MV-4-11 (cell line): ENCODE results near the gene BIN1.
A peak's percentile ranks its signal among the peaks of the same experiment; 100 is the strongest.

ENCODE experiments used
- DNase-seq: peaks from one replicate; lab custom pipeline; 2025; lab: John Stamatoyannopoulos, UW

BIN1 gene

DNA sequence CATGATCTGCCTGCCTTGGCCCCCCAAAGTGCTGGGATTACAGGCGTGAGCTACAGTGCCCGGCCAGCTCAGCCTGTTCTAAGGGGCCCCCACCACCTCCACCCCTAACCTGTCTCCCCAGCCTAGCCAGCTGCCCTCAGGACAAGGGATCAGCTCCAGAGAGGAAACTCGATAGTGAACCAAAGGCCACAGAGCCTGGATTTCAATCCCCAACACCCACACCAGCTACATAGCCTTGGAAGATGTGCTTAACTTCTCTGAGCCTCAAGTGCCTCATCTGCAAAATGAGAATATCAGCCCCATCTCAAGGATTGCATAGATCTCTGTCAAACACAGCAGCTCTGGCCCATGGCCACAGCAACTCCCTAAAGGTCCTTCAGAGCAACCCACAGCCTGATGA, 32.0 kb downstream of the BIN1 start:
- DNase-seq, result no peak

DNA sequence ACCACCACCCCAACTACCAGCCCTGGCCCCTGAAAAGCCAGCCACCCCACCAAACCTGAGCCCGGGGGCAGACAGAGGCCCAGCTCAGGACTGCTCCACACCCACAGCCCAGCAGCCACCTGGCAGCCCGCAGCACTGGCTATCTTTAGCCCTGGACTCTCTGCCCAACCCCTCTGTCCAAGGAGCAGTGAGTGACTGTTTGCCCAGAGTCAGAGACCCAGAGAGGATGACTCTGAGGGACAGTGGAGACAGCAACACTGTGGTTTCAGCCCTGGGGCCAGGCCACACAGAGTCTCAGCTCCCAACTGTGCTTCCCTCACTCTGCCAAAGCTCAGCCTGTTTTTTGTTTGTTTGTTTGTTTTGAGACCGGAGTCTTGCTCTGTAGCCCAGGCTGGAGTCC, 32.6 kb downstream of the BIN1 start:
- peak; percentile 9 for DNase-seq

DNA sequence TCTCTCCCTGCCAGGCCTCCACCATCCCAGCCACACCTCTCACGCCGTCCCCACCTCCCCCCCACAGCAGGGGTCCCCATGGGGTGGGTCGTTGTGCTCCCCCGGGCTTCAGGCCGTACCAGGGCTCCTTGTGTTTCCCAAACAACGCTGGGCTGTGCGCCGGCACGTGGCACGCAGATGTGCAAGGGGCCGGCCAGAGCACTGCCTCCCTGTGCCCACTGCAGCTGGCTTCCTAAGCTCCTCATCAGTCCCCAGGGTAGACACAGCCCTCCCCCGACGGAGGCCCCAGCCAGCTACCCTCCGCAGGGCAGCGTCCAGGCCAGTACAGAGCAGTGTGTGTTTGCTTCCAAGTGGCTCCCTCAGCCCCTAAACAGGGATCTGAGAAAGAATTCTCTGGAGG, 34.0 kb downstream of the BIN1 start:
- DNase-seq, result no peak

DNA sequence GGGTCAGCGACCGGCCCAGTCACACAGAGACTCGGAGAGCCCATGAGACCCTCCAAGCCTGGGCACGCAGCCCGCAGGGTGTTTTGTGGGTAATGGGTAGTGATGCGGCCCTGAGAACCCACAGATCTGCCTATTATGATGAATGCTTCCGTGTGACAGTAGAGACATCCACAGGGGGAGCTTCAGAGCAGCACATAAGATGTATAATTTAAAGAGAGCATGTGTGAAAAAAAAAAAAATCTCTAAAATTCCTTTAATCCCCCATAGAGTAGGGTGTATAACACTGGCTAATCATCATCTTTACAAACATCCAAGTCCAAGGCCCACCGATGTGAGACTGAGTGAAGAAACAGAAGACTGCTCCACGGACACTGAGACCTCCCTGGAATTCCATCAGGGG, 34.6 kb downstream of the BIN1 start:
- DNase-seq, result peak; percentile 3

DNA sequence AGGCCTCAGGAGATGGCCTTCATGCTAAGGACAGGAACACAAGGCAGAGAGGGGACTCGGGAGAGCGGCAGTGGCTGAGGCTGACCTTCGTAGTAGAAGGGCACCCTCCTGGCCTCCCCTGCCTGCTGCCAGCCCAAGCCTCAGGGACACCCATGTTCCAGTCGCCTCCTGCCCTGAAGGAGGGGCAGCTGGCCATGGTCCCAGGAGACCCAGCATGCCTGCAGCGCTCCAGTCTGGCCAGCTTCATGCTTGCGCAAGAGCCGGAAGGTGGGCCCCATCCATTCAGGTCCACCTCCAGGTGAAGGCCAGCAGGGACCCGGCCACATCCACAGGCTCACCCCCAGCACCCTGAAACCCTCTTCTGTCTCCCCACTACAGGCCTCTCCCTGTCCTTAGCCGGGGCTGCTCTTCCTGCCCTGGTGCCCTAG, 35.0 kb downstream of the BIN1 start:
- no peak for DNase-seq

DNA sequence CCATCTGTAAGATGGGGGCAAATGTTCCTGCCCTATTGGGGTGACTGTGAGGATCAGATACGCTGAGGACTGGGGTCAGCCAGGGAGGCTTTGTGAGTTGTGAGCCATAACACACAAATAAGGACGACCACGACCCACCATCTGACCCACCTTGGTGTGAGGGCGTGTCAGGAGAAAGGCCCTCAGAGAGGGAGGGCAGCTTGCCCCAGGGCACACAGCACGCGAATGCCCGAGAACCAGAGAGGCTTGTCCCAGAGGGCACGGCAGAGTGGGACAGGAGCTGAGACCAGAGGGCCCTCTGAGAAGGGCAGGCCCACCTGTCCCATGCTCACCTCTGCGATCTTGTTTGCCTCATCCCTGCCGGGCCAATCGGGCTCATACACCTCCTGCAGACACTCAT, 36.7 kb downstream of the BIN1 start:
- no peak for DNase-seq

DNA sequence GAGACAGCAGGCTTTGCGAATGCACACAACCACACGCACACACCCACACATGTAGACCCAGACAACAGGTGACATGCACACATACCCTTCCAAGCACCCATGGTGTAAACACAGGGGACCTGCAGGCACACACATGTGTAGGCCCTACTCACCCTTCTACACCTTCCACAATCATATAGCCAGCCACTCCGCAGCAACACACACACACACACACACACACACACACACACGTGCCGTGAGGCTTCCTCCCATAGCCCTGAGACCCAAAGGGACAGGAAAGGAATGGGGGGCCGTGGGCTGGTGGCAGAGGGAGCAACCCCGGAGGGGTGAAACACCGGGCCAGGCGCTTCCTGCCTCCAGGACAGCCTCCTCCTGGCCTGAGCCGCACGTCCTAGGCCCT, 37.4 kb downstream of the BIN1 start:
- no peak for DNase-seq

DNA sequence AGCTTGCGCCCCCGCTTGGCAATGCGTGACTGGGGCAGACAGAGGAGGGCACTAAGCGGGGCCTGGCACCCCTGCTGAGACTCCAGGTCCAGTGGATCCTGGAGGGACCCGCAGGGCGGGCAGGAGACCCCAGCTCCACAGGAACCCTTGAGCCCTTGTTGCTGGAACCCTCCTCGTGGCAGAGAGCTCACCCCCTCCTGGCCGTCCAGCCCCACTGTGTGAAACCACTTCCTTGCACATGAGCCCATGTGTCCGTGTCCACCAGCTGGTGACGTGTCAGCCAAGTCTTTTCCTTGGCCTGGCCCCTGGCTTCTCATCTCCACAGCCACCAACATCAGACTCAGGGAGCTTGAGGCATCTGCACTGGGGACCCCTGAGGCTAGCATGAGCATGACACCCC, 38.0 kb downstream of the BIN1 start:
- DNase-seq, result no peak

DNA sequence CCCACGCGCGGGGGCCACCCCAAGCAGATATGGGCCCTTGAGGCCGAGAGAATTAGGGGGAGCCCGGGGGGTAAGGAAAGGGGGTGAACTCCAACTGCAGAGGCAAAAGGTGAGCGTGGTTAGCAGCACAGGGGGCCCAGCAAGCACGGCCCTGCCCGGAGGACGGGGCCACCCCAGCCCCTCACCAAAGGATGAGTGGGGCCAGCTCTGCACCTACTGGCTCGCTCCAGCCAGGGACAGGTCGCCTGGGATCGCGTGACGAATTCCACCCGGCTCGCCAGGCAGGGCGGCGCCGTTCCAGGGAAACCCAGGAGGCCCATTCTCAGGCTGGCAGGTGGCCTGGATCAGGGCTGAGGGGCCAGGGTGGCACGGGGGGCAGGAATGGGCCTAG, 38.6 kb downstream of the BIN1 start:
- no peak for DNase-seq

DNA sequence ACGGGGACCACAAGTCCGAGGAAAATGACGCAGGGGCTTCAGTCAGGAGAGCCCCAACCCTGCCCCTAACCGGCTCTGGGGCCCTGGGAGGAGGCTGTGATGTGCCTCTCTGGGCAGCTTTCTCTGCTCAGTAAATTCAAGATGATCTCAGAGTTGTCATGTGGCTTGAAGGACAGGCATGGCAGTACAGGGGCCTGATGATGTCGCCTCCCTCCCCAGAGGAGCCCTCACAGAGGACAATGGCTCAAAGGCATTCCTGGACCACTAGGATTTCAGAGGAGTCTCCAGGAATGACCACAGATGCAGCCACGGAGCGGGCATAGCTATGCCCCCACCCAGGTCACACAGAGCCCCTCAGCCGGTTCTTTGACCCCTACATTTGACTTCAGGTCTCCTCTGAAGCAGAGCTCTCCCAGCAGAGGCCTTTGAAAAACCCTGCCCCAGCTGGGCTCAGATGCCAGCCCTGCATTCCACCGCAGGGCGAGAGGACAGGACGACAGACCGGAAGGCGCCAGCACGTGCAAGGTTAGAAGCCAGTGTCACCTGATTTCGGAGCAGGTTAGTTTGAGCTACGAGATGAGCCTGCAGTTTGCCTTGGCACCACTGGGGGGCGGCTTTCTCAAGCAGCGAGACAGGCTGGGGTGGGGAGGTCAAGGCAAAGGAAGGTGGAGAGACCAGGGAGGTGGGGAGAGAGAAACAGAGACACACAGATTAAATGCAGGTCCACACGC, 39.2 kb downstream of the BIN1 start:
- DNase-seq, result peak; percentile 10

DNA sequence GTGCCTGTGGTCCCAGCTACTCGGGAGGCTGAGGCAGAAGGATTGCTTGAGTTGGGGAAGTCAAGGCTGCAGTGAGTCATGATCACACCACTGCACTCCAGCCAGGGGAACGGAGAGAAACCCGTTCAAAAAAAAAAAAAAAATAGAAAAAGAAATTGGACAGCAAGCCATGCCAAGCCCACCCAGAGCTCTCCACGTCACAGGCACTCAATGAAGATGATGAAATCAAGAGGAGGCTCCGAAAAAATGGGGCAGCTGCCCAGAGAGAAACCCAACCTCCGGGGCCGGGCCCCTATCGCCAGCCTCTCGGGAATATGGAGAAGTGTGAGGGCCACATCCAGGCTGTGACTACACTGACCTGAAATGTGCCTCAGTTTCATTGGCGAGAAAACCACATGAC, 40.0 kb downstream of the BIN1 start:
- DNase-seq, result peak; percentile 74

DNA sequence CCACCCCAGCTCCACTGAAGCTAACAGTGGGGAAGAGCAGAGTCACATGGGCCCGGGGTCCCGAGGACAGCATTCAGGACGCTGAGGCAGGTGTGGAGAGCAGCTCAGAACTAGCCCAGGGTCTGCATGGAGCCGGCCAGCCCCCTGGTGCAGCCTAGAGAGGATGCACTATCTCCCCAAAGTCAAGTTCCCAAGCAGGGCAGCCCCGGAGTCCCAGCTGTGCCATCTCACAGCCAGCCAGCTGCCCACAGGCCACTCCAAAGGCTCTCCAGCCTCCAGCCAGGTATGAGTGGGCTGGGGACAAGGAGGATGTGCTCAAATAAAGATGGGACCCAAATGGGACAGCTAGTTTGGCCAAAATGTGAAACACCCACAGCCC, 41.0 kb downstream of the BIN1 start:
- DNase-seq, result no peak

DNA sequence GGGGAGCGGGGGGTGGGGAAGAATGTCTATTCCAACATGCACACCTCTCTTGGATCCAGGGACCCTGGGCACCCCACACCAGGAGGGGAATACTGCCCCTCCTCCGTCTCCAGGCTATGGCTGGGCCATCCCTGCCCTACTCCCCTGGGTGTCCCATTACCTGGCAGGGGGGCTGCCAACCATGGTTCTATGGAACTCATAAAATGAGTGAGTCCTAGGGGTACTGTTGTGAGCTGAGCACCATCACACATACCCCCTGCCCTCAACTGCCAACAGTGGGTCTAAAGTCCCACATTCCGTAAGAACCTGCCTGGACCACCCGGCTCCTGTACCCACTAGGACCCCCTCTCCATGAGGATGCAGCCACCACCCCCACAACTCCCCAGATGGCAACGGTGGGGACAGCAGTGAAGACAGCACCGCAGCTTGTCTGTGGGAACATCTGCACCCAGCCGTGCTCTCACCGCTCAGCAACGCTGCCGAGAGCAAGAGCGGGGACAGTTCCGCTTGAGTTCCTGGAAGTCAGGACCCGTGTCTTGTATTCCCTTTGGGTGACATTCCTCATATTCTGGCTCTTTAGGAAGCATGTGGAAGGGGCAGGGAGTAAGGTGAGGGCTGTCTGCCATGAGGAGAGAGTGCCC, 41.5 kb downstream of the BIN1 start:
- DNase-seq, result peak; percentile 69

DNA sequence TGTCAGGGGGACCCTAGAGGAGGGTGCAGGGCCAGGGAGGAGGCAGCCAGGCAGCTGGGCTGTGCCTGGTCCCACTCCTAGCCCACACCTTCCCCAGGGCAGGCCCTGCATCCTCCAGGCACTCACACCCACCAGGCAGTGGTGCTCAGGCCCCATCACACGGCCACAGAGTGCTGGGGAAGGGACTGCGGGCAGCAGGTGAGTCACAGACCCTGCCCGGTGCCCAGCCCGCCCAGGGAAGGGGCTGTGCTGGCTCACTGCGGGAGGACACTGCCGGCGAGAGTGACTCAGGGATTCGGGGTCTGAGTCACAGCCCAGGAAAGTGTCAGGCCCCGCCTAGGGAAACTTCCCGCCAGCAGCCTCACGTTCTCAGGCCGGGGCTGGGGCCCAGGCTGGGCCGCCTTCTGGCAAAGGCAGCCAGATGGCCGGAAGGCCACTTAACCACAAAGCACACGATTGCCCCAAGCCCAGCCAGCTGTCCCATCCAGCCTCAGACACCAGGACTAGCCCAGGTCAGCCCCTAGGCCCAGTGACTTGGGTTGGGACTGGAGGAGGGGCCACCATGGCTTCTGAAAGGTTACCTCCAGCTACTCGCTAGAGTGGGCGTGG, 42.2 kb downstream of the BIN1 start:
- DNase-seq, result peak; percentile 94

DNA sequence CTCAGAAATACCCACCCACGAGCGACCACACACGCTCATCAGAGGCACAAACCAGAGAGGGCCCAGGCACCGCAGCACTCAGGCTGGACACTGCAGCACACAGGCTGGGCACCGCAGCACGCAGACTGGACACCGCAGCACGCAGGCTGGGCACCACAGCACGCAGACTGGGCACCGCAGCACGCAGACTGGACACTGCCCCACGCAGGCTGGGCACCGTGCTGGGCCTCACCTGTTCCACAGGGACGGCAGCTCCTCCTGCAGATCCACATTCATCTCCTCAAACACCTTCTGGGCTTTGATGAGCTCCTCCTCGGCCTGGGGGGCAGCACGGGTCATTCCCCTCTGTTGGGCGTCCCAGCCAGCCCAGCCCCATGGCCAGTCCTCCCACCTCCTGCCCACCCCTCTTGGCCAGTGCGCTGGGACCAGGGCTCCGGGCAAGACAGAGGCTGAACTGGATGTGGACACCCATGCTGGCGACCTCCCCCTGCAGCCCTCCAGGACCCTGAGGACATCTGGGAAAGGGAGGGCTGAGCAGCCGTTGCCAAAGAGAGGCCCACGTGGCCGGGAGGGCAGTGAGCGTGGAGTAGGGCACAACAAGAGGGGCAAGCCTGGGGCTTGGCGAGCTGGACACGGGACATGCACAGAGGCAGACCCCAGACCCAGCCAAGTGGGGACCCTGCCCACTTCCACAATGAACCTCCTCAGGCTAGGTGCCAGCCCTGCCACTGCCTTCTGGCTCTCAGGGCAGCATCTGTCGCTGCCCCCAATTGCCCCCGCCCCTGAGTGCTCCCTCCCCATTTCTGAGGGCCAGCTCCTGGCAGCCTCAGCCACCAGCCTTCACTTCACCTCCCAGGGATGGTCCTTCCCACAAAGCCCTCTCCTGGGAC, 43.0 kb downstream of the BIN1 start:
- DNase-seq, result no peak

DNA sequence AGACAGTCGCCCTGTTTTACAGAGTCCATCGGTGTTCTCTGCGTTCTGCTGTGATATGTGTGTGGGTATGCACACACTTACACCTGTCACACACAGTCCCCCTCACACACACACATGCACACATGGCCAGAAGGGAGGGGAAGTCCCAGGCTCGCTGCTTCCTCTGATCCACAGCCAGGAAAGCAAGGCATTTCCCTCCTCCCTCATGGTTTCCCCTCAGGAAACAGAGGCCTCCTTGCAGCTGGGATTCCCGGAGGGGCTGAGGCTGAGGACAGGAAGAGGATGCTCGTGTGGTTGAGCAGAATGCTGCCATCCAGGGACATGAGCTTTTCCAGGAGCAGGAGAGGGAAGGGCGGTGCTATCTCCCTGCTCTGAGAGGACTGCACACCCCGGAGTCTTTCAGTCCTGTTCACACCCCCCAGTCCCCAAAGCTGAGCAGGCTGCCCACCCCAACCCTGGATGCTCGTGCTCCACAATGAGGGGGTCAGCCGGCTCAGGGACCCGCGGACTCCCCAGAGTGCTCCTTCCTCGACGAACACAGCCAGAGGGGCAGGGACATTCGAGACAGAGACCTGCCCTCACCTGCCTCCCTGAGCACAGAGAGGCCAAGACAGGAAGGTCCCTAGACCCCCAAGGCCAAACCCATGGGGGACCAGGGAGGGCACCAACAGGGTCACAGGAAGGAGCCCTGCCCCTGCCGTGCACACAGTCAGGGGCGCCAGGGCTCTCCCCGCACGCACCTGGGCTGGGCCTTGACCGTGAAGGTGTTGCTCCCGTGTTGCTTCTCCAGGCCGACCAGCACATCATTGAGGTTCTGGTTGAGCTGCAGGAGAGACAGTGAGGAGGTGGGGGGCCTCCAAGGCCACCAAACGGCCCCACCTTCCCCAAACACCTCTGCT, 45.3 kb downstream of the BIN1 start:
- DNase-seq, result no peak

DNA sequence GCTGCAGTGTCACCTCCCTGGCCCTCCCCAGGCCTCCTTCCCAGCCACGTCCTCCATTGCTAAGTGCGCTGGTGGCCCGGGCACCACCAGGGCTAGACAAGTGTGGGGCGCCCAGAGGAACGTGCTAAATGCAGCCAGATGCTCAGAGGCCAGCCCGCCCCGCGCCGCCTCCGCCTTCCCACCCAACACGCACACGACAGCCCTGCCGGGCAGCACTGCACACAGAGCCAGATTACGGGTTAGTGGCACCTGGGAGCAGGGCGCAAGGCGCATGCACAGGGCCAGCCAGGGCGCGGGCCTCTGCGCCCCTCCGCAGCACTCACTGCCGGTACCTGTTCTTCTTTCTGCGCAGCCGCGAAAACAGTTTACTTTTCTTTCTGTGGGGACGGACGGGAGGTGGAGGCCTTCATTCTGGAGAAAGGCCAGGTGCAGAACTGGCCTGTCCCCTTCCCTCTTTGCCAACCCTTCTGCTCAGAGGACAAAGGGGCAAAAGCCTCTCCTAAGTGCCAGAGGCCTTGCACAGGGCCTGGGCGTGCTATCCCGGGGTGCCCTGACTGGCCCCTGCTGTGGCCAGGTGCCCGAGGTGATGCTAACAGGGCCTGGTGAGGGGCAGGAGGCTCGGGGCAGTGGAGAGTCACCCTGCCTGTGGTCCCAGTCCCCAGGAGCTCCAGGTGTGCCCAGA, 46.5 kb downstream of the BIN1 start:
- no peak for DNase-seq

DNA sequence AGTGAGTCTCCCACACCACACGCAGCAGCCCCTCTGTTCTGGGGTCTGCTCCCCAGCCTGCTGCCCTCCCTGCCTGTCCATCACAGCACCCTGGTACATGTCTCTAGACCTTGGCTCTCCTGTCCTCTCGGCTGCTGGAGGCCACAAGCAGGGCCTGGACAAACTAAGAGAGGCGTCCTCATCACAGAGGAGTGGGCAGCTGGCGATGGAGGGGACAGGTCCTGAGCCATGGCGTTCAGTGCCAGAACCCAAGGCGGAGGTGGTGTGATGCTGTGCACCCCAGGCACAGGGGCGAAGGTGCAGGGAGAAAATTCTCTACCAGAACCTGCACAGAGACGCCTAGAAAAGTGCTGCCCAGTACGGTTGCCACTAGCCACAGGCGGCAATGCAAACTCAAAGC, 47.4 kb downstream of the BIN1 start:
- DNase-seq, result no peak

DNA sequence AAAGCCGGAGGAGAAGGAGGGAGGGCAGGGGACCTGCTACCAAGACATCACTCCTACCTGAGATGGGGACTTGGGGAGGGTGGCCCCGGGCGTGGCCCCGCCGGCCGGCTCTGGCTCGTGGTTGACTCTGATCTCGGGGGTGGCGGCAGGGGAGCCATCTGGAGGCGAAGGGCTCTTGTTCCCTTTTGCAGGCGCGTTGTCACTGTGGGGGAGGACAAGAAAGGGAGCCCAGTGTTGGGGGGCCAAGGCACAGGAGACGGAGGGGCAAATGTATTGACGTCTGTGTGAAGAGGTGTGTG, 48.1 kb downstream of the BIN1 start:
- DNase-seq, result no peak

DNA sequence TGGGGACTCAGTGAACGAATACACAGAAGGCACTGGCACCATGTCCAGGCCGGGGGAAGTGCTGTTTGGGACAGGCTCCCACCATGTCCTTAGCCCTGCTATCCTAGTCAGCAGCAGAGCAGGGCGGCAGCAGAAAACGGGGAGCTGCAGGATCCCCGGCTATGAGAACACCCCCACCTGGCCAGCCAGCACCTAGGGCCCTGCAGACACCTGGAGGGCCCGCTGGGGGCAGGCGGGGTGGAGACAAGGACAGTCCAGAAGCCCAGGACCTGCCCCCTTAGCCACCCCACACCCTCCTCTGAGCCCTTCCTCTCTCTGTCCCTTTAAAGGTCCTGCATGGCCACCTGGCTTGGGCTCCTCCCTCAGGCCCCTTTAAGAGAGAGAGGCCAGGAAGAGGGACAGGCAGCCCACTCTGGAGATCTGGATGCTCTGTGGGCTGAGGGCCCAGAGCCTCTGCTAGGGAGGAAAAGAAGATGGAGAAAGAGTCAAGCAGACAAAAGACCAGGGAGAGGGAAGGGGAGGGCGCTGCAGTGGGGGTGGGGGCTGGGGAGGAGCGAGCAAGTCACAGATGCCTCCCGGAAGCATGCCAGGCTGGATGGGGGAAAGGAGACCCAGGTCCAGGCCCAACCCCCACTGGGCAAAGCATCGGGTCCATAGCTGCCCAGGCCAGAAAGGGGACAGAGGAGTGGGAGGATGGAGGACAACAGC, 48.6 kb downstream of the BIN1 start:
- no peak for DNase-seq
